HepG2 (cell line): Measurements from ENCODE around the gene SAPCD2. TPM values are rescaled to one million over a fixed set of nuclear protein-coding genes. Genes with fewer than 3 reads are reported as not detected.
A peak's percentile ranks its signal among the peaks of the same experiment; 100 is the strongest.

Source experiments
- AHR ChIP-seq: IDR thresholded peaks from 2 replicates; pipeline ENCODE4 v1.6.1; 2018; ENCODE audit warnings: missing genetic modification reagents, missing compliant biosample characterization
- ATF7 ChIP-seq, 2 experiments: fragments of 450-650 bp in 1 of 2; sonication (generic) in 1 of 2; formaldehyde crosslinking in 1 of 2; IDR thresholded peaks; 2 replicates each; pipeline versions ENCODE4 v1.4.0 to v1.6.1; 2016 to 2020; ENCODE audit warnings: antibody characterized with exemption in 1 of 2, mild to moderate bottlenecking in 1 of 2, missing genetic modification reagents in 1 of 2
- CHD4 ChIP-seq: fragments of 200-600 bp; sonication (generic); IDR thresholded peaks from 2 replicates; pipeline ENCODE4 v1.7.0; 2017; ENCODE audit warnings: mild to moderate bottlenecking, low read length, borderline replicate concordance
- EP300 ChIP-seq, 3 experiments: sonication (generic) in 1 of 3; formaldehyde crosslinking in 1 of 3; IDR thresholded peaks; 2 replicates each; pipeline versions ENCODE4 v1.5.1 to v1.6.1; 2011 to 2020; ENCODE audit warnings: low read depth in 2 of 3, low read length in 2 of 3, borderline replicate concordance in 1 of 3, improper control_type of control experiment in 1 of 3, mild to moderate bottlenecking in 1 of 3, missing genetic modification reagents in 1 of 3, moderate library complexity in 1 of 3
- EZH2 ChIP-seq: conservative IDR thresholded peaks from 2 replicates; pipeline ENCODE4 v1.6.1; 2012; ENCODE audit warnings: mild to moderate bottlenecking, low read depth, low read length, moderate library complexity
- FOXM1 ChIP-seq: sonication (generic); formaldehyde crosslinking; IDR thresholded peaks from 2 replicates; pipeline ENCODE4 v1.5.0; 2020; ENCODE audit warnings: missing genetic modification reagents
- MYC ChIP-seq: sonication (generic); formaldehyde crosslinking; IDR thresholded peaks from 2 replicates; pipeline ENCODE4 v1.9.0; 2021; ENCODE audit warnings: missing genetic modification reagents, borderline replicate concordance
- MYNN ChIP-seq: sonication (generic); formaldehyde crosslinking; IDR thresholded peaks from 2 replicates; pipeline ENCODE4 v1.4.0; 2020; ENCODE audit warnings: mild to moderate bottlenecking, low read depth, missing genetic modification reagents
- PHF20 ChIP-seq: sonication (generic); formaldehyde crosslinking; IDR thresholded peaks from 2 replicates; pipeline ENCODE4 v1.5.0; 2020; ENCODE audit warnings: mild to moderate bottlenecking, missing genetic modification reagents
- TEAD2 ChIP-seq: sonication (generic); formaldehyde crosslinking; IDR thresholded peaks from 2 replicates; pipeline ENCODE4 v1.9.0; 2021; ENCODE audit warnings: missing genetic modification reagents
- THAP11 ChIP-seq: IDR thresholded peaks from 2 replicates; pipeline ENCODE4 v1.6.1; 2016; ENCODE audit warnings: missing biosample characterization, missing genetic modification reagents
- ZNF205 ChIP-seq: IDR thresholded peaks from 2 replicates; pipeline ENCODE4 v1.6.1; 2018; ENCODE audit warnings: missing biosample characterization, missing genetic modification reagents
- ZNF256 ChIP-seq: sonication (generic); formaldehyde crosslinking; conservative IDR thresholded peaks from 2 replicates; pipeline ENCODE4 v1.4.0; 2020; ENCODE audit warnings: missing genetic modification reagents
- ZNF263 ChIP-seq: sonication (generic); formaldehyde crosslinking; IDR thresholded peaks from 2 replicates; pipeline ENCODE4 v1.4.0; 2020; ENCODE audit warnings: missing genetic modification reagents
- ZNF556 ChIP-seq: sonication (generic); formaldehyde crosslinking; IDR thresholded peaks from 2 replicates; pipeline ENCODE4 v1.4.0; 2020; ENCODE audit warnings: mild to moderate bottlenecking, missing genetic modification reagents, borderline replicate concordance
- ZNF788 ChIP-seq: sonication (generic); formaldehyde crosslinking; IDR thresholded peaks from 2 replicates; pipeline ENCODE4 v1.5.0; 2020; ENCODE audit warnings: mild to moderate bottlenecking, missing genetic modification reagents, borderline replicate concordance
- ZNF879 ChIP-seq: sonication (generic); formaldehyde crosslinking; IDR thresholded peaks from 2 replicates; pipeline ENCODE4 v1.8.1; 2023; ENCODE audit warnings: missing genetic modification reagents
- ZSCAN30 ChIP-seq: sonication (generic); formaldehyde crosslinking; IDR thresholded peaks from 2 replicates; pipeline ENCODE4 v1.5.0; 2020; ENCODE audit warnings: mild to moderate bottlenecking, missing genetic modification reagents
- polyA plus RNA-seq, 8 experiments: library from polyadenylated mRNA; depleted of rRNA in 3 of 8; stranded (reverse) in 7 of 8; unstranded in 1 of 8; fragments of >200 nt; fragmentation: Illumina TruSeq in 4 of 8; extraction: Trizol in 4 of 8; gene quantifications; 2 replicates each; pipeline versions ENCODE4 v1.2.1 to v1.2.3, GENCODE V29; 2011 to 2016; ENCODE audit warnings: low read depth in 4 of 8, missing spikeins in 1 of 8, mixed read lengths in 1 of 8; ENCODE audit not compliant: insufficient read depth in 1 of 8
- total RNA-seq, 5 experiments: library from RNA; depleted of rRNA; stranded (reverse); fragments of >200 nt; fragmentation: Illumina TruSeq; extraction: Trizol; gene quantifications; 2 replicates each; pipeline ENCODE4 v1.2.3, GENCODE V29; 2016; ENCODE audit warnings: low read depth in 1 of 5
- TF ChIP-seq, protein P1 (sequence below): sonication (generic); formaldehyde crosslinking; IDR thresholded peaks from 2 replicates; pipeline ENCODE4 v1.5.1; 2020; ENCODE audit warnings: missing genetic modification reagents, mild to moderate bottlenecking, borderline replicate concordance
- TF ChIP-seq, protein P2 (sequence below): sonication (generic); formaldehyde crosslinking; IDR thresholded peaks from 2 replicates; pipeline ENCODE4 v1.5.1; 2020; ENCODE audit warnings: mild to moderate bottlenecking, missing genetic modification reagents, borderline replicate concordance

SAPCD2 gene
- total and polyA plus RNA-seq, 2 of the 13 experiments (the other 11 are each of a cell fraction or from before 2014, with no cell fraction given): 21.9 to 42.8 TPM

DNA sequence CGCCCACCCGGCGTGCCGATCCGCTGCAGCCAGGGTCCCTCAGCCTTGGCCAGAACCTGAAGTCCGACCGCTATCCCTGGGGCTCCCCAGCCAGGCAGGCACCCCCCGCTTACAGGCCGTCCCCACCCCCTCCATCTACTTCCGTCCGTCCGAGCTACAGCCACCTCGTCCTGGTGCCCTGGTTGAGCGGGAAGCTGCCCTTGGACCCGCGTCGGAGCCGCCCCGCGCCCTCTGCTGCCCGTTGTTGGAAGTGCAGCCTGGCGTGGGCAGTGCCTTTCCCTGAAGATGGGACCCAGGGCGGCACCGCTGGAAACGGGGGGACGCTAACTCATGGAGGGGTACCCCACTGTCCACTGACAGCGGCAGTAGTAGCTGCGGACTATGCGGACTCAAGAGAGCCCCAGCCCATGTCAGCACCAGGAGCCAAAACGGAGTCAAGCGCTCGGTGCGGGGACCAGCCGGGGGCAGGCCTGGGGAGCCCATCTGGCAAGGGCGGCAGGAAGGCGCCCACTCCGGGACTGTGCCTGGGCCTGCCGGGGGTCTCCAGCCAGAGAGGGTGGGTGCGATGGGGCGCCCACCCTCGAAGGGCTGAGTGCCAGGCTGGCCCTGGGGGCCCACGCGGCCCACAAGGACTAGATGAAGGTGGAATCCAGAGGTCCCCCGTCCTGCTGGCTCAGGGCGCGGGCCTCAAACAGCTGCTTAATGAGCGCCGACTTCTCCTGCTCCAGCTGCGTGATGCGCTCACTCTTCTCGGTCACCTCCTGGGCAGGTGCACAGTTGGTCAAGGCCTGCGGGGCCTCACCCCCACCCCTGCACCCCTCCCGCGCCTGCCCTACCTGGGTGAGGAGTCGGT is 6.1 kb downstream of the SAPCD2 start (continued):
- TF ChIP-seq, protein P1, sequence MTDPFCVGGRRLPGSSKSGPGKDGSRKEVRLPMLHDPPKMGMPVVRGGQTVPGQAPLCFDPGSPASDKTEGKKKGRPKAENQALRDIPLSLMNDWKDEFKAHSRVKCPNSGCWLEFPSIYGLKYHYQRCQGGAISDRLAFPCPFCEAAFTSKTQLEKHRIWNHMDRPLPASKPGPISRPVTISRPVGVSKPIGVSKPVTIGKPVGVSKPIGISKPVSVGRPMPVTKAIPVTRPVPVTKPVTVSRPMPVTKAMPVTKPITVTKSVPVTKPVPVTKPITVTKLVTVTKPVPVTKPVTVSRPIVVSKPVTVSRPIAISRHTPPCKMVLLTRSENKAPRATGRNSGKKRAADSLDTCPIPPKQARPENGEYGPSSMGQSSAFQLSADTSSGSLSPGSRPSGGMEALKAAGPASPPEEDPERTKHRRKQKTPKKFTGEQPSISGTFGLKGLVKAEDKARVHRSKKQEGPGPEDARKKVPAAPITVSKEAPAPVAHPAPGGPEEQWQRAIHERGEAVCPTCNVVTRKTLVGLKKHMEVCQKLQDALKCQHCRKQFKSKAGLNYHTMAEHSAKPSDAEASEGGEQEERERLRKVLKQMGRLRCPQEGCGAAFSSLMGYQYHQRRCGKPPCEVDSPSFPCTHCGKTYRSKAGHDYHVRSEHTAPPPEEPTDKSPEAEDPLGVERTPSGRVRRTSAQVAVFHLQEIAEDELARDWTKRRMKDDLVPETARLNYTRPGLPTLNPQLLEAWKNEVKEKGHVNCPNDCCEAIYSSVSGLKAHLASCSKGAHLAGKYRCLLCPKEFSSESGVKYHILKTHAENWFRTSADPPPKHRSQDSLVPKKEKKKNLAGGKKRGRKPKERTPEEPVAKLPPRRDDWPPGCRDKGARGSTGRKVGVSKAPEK (CRISPR knock-in tag): no peak
- TF ChIP-seq, protein P2, sequence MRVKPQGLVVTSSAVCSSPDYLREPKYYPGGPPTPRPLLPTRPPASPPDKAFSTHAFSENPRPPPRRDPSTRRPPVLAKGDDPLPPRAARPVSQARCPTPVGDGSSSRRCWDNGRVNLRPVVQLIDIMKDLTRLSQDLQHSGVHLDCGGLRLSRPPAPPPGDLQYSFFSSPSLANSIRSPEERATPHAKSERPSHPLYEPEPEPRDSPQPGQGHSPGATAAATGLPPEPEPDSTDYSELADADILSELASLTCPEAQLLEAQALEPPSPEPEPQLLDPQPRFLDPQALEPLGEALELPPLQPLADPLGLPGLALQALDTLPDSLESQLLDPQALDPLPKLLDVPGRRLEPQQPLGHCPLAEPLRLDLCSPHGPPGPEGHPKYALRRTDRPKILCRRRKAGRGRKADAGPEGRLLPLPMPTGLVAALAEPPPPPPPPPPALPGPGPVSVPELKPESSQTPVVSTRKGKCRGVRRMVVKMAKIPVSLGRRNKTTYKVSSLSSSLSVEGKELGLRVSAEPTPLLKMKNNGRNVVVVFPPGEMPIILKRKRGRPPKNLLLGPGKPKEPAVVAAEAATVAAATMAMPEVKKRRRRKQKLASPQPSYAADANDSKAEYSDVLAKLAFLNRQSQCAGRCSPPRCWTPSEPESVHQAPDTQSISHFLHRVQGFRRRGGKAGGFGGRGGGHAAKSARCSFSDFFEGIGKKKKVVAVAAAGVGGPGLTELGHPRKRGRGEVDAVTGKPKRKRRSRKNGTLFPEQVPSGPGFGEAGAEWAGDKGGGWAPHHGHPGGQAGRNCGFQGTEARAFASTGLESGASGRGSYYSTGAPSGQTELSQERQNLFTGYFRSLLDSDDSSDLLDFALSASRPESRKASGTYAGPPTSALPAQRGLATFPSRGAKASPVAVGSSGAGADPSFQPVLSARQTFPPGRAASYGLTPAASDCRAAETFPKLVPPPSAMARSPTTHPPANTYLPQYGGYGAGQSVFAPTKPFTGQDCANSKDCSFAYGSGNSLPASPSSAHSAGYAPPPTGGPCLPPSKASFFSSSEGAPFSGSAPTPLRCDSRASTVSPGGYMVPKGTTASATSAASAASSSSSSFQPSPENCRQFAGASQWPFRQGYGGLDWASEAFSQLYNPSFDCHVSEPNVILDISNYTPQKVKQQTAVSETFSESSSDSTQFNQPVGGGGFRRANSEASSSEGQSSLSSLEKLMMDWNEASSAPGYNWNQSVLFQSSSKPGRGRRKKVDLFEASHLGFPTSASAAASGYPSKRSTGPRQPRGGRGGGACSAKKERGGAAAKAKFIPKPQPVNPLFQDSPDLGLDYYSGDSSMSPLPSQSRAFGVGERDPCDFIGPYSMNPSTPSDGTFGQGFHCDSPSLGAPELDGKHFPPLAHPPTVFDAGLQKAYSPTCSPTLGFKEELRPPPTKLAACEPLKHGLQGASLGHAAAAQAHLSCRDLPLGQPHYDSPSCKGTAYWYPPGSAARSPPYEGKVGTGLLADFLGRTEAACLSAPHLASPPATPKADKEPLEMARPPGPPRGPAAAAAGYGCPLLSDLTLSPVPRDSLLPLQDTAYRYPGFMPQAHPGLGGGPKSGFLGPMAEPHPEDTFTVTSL (CRISPR knock-in tag): no peak
- TF ChIP-seq ATF7 (IDR thresholded peaks at IDR 0.05) (no peak), ATF7 (CRISPR knock-in tag; IDR thresholded peaks at IDR 0.05) (no peak), EZH2 (no peak), ZNF263 (no peak), MYNN (CRISPR knock-in tag) (no peak), FOXM1 (no peak), PHF20 (CRISPR knock-in tag) (no peak), MYC (CRISPR knock-in tag) (peak; percentile 46; the same call in 1 of the 2 replicates), TEAD2 (no peak), ZNF256 (CRISPR knock-in tag) (no peak), ZNF879 (CRISPR knock-in tag) (no peak), AHR (CRISPR knock-in tag) (no peak), CHD4 (no peak), THAP11 (CRISPR knock-in tag) (peak; percentile 32; the same call in 1 of the 2 replicates), ZNF788 (CRISPR knock-in tag) (no peak; the same call in 1 of the 2 replicates), EP300 (IDR thresholded peaks at IDR 0.05; ENCODE audit: low read depth in 2 of 2, low read length in 2 of 2) (no peak), EP300 (CRISPR knock-in tag; IDR thresholded peaks at IDR 0.05; ENCODE audit: borderline replicate concordance) (no peak), ZSCAN30 (no peak), ZNF556 (CRISPR knock-in tag) (peak; percentile 48; the same call in 1 of the 2 replicates), ZNF205 (no peak)
